Heart left ventricle (tissue), 16 donors: ENCODE results near the gene SLC9B1. TPM values are rescaled to one million over a fixed set of nuclear protein-coding genes. Genes with fewer than 3 reads are reported as not detected.
"Not testable (repeated sequence)": the region's sequence is repeated elsewhere in the genome, so short reads cannot be mapped to it uniquely, and the experiment has no call there.

Experiments
- ATAC-seq, 4 donors: fragments of 200-7000 bp; cut with Tn5 transposase; one replicate each; pipeline ENCODE4 v1.9.1; 2020 to 2022; ENCODE audit warnings: moderate library complexity in 4 of 4, mild to moderate bottlenecking in 3 of 4, moderate number of reproducible peaks in 1 of 4
- DNase-seq, 5 donors: peaks; one replicate each; pipeline ENCODE4 v3.0.0-alpha.2; 2020
- H3K27ac ChIP-seq, 12 donors: fragments of 200-600 bp; sonication (generic) in 4 of 12; one replicate each; pipeline versions ENCODE4 v1.5.0 to v1.8.0; 2016 to 2022; ENCODE audit warnings: mild to moderate bottlenecking in 2 of 12
- H3K27me3 ChIP-seq, 9 donors: fragments of 200-600 bp; sonication (generic) in 2 of 9; one replicate each; pipeline versions ENCODE4 v1.5.1 to v1.8.0; 2016 to 2022; ENCODE audit warnings: mild to moderate bottlenecking in 3 of 9
- H3K36me3 ChIP-seq, 9 donors: fragments of 200-600 bp; sonication (generic) in 2 of 9; one replicate each; pipeline versions ENCODE4 v1.5.0 to v1.8.0; 2018 to 2022; ENCODE audit warnings: mild to moderate bottlenecking in 2 of 9
- H3K4me1 ChIP-seq, 12 donors: fragments of 200-600 bp; sonication (generic) in 4 of 12; one replicate each; pipeline versions ENCODE4 v1.5.0 to v1.8.0; 2016 to 2022; ENCODE audit warnings: mild to moderate bottlenecking in 3 of 12
- H3K4me3 ChIP-seq, 12 donors: fragments of 200-600 bp; sonication (generic) in 4 of 12; one replicate each; pipeline versions ENCODE4 v1.5.0 to v1.8.0; 2017 to 2022; ENCODE audit warnings: mild to moderate bottlenecking in 9 of 12, moderate library complexity in 4 of 12
- H3K9me3 ChIP-seq, 12 donors: fragments of 200-600 bp; sonication (generic) in 4 of 12; one replicate each; pipeline versions ENCODE4 v1.5.0 to v1.8.0; 2016 to 2022; ENCODE audit warnings: mild to moderate bottlenecking in 1 of 12
- POLR2A ChIP-seq, 2 donors: fragments of 450-650 bp; IDR thresholded peaks; one replicate each; pipeline ENCODE4 v1.6.1; 2017; ENCODE audit warnings: antibody characterized with exemption in 2 of 2, mild to moderate bottlenecking in 2 of 2, moderate library complexity in 2 of 2
- WGBS, 4 donors: extraction: QIAGEN DNeasy Blood & Tissue Kit in 2 of 4; methylation state at CpG; one replicate each; pipeline versions ENCODE4 v1.1.5 to v1.1.7; 2013 to 2018; 5-methylcytosine and 5-hydroxymethylcytosine counted together
- intact Hi-C, 10 donors: fragments of 100-400 bp; cut with DNase I; formaldehyde crosslinking; loops; one replicate each; pipeline versions ENCODE4 v1.11.1 to v1.14.2; 2022
- polyA plus RNA-seq, 2 donors: library from polyadenylated mRNA; stranded (reverse); fragments of 200-250 nt; gene quantifications; one replicate each; pipeline ENCODE4 v1.2.3, GENCODE V29; 2013
- total RNA-seq, 9 donors: library from RNA; depleted of rRNA in 2 of 9; stranded (reverse); fragments of >200 nt in 2 of 9; fragmentation: NEBNext Ultra II Directional in 3 of 9; extraction: Animal tissue kit (Norgen Biotek cat#: 25700) in 3 of 9; gene quantifications; one replicate each; pipeline versions ENCODE4 v1.1.0 to v1.2.4, GENCODE V29; 2016 to 2023
- TF ChIP-seq, protein P1 (sequence below), 12 donors: fragments of 200-600 bp; sonication (generic) in 4 of 12; IDR thresholded peaks; one replicate each; pipeline versions ENCODE4 v1.5.0 to v1.8.0; 2018 to 2022; ENCODE audit warnings: antibody characterized with exemption in 12 of 12, mild to moderate bottlenecking in 5 of 12
- donor health status: ischemic (EF 13 %, LVEDD 7.1; RV severe dilation, severe dysfunction).
- donor health status: healthy with polysubstance abuse.
- donor health status: DM: no; HTN: yes; CAD: no.
- donor health status: DM: no; HTN: no; CAD: no.
- donor health status: ischemic (EF 25% LVEDD 6.9; RV normal size, moderate dysfunction).
- donor health status: ischemic (EF 25% LVEDD 5.7; RV mildly dilated, moderate dysfunction).
- donor health status: healthy.
- donor health status: DM: yes; HTN: yes; CAD: no.
- donor health status: ischemic (EF 35%, LVEDD 5.7; RV mildly dilated, moderate dysfunction).
- donor health status: nonischemic (EF 11% LVEDD 7.7; RV severe dilation, severe dysfunction).
- donor health status: DM: yes; HTN: yes; CAD: no.
- donor health status: PGD.
- donor health status: ischemic (EF 29% LVEDD 5.4; RV normal size, mild dysfunction).
- donor health status: nonischemic (EF 23%, LVEDD 6.1; RV moderate dilation, normal function).

The SLC9B1 gene
- total and polyA plus RNA-seq, 11 donors: 0.07 to 1.8 (median 0.56) TPM; not detected in 3

DNA sequence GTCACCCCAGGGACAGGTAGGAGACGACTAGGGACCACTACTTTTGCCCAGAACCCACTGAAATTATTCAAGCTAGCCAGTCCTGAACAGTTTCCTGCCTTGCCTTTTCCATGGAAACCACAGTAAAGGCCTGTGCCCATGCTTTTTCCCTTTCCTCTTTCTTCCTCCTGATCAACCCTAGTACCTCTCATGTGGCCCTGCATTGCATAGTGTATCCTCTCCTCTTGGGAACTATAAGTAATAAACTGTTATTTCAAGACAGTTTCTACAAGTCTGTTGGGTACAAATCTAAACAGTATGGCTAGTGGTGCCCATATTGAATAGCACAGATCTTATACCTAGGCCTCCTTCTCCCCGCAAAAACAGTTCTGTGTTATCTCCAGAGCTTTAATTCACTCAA, 136.2 kb downstream of the SLC9B1 start:
- peaks cover 0 to 19% (median 0%) of the 10 kb centered on the region in 9 donors for H3K36me3 ChIP-seq
- peaks cover 0 to 4% (median 0%) of the 10 kb centered on the region in 12 donors for H3K4me1 ChIP-seq
- no peaks in the 10 kb centered on the region for H3K27me3 ChIP-seq
- ATAC-seq: no peak
- WGBS, 4 donors: 87 to 94% (median 89%) methylated on average over 2 of the region's 2 CpGs
- H3K27ac ChIP-seq: no peak overlapping the region
- TF ChIP-seq, protein P1, sequence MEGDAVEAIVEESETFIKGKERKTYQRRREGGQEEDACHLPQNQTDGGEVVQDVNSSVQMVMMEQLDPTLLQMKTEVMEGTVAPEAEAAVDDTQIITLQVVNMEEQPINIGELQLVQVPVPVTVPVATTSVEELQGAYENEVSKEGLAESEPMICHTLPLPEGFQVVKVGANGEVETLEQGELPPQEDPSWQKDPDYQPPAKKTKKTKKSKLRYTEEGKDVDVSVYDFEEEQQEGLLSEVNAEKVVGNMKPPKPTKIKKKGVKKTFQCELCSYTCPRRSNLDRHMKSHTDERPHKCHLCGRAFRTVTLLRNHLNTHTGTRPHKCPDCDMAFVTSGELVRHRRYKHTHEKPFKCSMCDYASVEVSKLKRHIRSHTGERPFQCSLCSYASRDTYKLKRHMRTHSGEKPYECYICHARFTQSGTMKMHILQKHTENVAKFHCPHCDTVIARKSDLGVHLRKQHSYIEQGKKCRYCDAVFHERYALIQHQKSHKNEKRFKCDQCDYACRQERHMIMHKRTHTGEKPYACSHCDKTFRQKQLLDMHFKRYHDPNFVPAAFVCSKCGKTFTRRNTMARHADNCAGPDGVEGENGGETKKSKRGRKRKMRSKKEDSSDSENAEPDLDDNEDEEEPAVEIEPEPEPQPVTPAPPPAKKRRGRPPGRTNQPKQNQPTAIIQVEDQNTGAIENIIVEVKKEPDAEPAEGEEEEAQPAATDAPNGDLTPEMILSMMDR (IDR thresholded peaks at IDR 0.05): no peak
- TF ChIP-seq POLR2A (IDR thresholded peaks at IDR 0.05): no peak
- no peaks in the 10 kb centered on the region for H3K9me3 ChIP-seq
- no peak overlapping the region for H3K4me3 ChIP-seq
- intact Hi-C loops: no loop called here
- no peak for DNase-seq

DNA sequence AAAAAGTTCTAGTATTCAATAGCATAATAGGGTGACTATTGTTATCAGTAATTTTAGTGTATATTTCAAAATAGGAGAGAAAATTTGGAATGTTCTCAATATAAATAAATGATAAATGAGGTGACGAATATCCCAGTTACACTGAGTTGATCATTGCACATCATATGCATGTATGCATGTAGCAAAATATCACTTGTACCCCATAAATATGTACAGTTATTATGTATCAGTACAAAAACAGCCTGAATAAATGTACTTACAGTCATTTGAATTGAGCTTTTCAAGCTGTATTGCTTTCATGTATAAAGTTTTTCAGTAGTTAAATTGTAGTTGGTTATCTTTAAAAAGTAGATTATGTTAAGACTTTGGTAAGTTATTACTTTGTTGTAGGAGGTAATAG, 138.2 kb downstream of the SLC9B1 start:
- no peak overlapping the region for H3K4me3 ChIP-seq
- no peak for DNase-seq
- 93 to 98% (median 95%) methylated on average over 1 of the region's 1 CpG for WGBS, 4 donors
- H3K36me3 ChIP-seq: peaks cover 0 to 14% (median 5%) of the 10 kb centered on the region in 9 donors
- peaks cover 0 to 7% (median 0%) of the 10 kb centered on the region in 12 donors for H3K4me1 ChIP-seq
- no peaks in the 10 kb centered on the region for H3K9me3 ChIP-seq
- no peaks in the 10 kb centered on the region for H3K27me3 ChIP-seq
- ATAC-seq: no peak
- no peak overlapping the region for H3K27ac ChIP-seq
- no peak for TF ChIP-seq POLR2A (IDR thresholded peaks at IDR 0.05)
- TF ChIP-seq, protein P1 (IDR thresholded peaks at IDR 0.05): no peak
- intact Hi-C loops: no loop called here

DNA sequence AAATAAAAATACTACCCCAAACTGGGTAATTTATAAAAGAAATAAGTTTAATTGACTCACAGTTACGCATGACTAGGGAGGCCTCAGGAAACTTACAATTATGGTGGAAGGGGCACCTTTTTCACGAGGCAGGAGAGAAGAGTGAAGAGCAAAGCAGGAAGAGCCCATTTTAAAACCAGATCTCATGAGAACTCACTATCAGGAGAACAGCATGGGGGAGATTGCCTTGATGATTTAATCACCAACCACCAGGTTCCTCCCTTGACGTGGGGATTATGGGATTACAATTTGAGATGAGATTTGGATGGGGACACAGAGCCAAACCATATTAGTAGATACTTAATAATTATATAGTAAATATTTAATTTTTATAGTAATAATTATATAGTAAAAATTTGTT, 140.6 kb downstream of the SLC9B1 start:
- H3K4me1 ChIP-seq: peaks cover 0 to 7% (median 0%) of the 10 kb centered on the region in 12 donors
- H3K4me3 ChIP-seq: no peak overlapping the region
- 89 to 94% (median 92%) methylated on average over 3 of the region's 3 CpGs for WGBS, 4 donors
- intact Hi-C loops: no loop called here
- no peaks in the 10 kb centered on the region for H3K27me3 ChIP-seq
- peaks cover 0 to 21% (median 0%) of the 10 kb centered on the region in 9 donors for H3K36me3 ChIP-seq
- H3K27ac ChIP-seq: peak overlapping the region in 1 of 12 donors; percentile 38
- no peak for TF ChIP-seq POLR2A (IDR thresholded peaks at IDR 0.05)
- TF ChIP-seq, protein P1 (IDR thresholded peaks at IDR 0.05): no peak
- ATAC-seq: no peak
- no peak for DNase-seq
- H3K9me3 ChIP-seq: no peaks in the 10 kb centered on the region

DNA sequence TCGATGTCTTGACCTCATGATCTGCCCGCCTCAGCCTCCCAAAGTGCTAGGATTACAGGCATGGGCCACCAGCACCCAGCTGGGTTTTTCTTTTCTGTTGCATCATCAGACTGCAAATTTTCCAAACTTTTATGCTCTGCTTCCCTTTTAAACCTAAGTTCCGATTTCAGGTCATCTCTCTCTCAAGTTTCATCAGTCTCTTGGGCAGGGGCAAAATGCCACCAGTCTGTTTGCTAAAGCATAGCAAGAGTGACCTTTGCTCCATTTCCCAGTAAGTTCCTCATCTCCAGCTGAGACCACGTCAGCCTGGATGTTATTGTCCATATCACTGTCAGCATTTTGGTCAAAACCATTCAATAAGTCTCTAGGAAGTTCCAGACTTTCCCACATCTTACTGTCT, 141.2 kb downstream of the SLC9B1 start:
- 50 to 82% (median 69%) methylated on average over 4 of the region's 4 CpGs for WGBS, 4 donors
- peak in 1 of 4 donors; percentile 62 for ATAC-seq

DNA sequence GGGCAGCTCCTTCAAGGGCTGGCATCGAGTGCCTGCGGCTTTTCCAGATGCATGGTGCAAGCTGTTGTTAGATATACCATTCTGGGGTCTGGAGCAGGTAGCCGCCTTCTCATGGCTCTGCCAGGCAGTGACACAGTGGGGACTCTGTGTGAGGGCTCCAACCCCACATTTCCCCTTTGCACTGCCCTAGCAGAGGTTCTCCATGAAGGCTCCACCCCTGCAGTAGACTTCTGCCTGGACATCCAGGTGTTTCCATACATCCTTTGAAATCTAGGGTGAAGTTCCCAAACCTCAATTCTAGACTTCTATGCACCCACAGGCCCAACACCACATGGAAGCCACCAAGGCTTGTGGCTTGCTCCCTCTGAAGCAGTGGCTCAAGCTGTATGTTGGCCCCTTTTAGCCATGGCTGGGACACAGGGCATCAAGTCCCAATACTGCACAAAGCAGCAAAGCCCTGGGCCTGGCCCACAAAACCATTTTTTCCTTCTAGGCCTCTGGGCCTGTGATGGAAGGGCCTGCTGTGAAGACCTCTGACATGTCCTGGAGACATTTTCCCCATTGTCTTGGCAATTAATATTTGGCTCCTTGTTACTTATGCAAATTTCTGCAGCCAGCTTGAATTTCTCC, 141.9 kb downstream of the SLC9B1 start:
- DNase-seq, H3K4me1 ChIP-seq, ATAC-seq, H3K4me3 ChIP-seq, intact Hi-C loops, H3K27me3 ChIP-seq, H3K9me3 ChIP-seq: not testable (repeated sequence)
- Histone ChIP-seq H3K27ac (peak overlapping the region in 1 of 12 donors; percentile 61), H3K36me3 (peaks cover 0 to 21% (median 0%) of the 10 kb centered on the region in 9 donors)
- WGBS, 4 donors: 96 to 100% (median 98%) methylated on average over 1 to 3 of the region's 3 CpGs

More for the DNA sequence above, 141.2 kb downstream of the SLC9B1 start:
- Histone ChIP-seq H3K36me3 (peaks cover 0 to 21% (median 0%) of the 10 kb centered on the region in 9 donors), H3K27ac (peak overlapping the region in 1 of 12 donors; percentile 61)
- H3K27me3 ChIP-seq, H3K9me3 ChIP-seq, H3K4me1 ChIP-seq, H3K4me3 ChIP-seq, intact Hi-C loops: not testable (repeated sequence)
- peak in 4 of 5 donors; percentile 15 to 51 (median 34) for DNase-seq
